Vagina (tissue), 2 donors: ENCODE results near the gene LACTB.

Experiments used
- CTCF ChIP-seq, 3 experiments: fragments of 450-650 bp in 2 of 3; fragments of 200-600 bp in 1 of 3; sonication (generic) in 1 of 3; IDR thresholded peaks; one replicate each; pipeline ENCODE4 v1.5.1; 2017 to 2019; ENCODE audit warnings: antibody characterized with exemption in 3 of 3, mild to moderate bottlenecking in 2 of 3, moderate library complexity in 2 of 3
- POLR2A ChIP-seq, 2 donors: fragments of 450-650 bp; IDR thresholded peaks; one replicate each; pipeline ENCODE4 v1.6.1; 2017; ENCODE audit warnings: antibody characterized with exemption in 2 of 2, mild to moderate bottlenecking in 2 of 2, moderate library complexity in 2 of 2
- POLR2AphosphoS5 ChIP-seq, 2 donors: sonication (generic); formaldehyde crosslinking; IDR thresholded peaks; one replicate each; pipeline ENCODE4 v1.9.0; 2017; ENCODE audit warnings: antibody characterized with exemption in 2 of 2, mild to moderate bottlenecking in 2 of 2, low read depth in 1 of 2; ENCODE audit not compliant: insufficient read depth in 1 of 2

DNA sequence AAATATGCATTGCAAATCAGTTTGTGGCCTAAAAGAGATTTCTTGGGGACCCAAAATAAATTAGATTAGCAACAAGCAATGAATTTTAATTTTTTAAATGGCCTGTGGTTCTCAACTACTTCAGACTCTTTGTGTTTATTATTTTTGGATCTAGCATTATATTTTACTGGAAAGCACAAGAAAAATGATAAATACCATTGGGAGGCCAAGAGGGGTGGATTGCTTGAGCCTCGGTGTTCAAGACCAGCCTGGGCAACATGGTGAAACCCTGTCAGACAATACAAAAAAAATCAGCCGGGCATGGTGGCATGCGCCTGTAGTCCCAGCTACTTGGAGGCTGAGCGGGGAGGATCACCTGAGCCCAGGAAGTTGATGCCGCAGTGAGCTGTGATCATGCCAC is 13.6 kb downstream of the LACTB start:
- TF ChIP-seq CTCF (IDR thresholded peaks at IDR 0.05) (no peak), POLR2AphosphoS5 (IDR thresholded peaks at IDR 0.05; ENCODE audit: insufficient read depth in 1 of 2, low read depth in 1 of 2) (no peak), POLR2A (IDR thresholded peaks at IDR 0.05) (no peak)
